Measurements from ENCODE around the gene MGLL.

MGLL gene

DNA sequence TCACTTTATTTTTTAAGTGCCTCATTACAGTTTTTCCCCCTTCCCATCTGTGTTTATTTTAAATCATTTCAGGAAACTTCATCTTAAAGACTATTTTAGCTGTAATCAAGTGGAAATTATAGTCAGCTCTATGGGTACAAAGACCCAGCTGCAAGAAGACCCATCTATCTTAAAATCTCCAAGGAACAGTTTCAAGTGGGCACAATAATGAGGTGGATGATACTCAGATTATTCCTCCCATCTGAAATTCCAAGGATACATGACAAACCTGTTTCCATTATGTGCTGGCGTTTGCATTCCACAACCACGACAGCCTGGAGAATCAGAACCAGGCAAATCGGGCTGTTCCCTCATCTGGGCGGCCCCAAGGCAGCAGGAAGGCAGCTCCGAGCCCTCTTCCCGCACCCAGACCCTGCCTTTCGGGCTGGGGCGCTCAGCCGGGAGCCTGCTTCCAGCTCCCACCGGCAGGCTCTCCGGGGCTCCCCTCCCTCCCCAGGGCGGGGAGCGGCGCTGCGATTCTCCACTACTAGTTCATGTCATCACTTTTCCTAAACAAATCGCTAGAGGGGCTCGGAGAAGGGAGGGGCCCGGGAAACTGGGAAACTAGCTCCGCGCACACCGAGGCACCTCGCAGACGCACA lies at the start of gene MGLL:
Gene MGLL (minus strand): TSS at position 475 of the 641 bp plus-strand sequence. CDS start 197 bp downstream, at position 278.
- no peak for FAIRE-seq
- peak; percentile 39 for DNase-seq (ENCODE audit: low spot score)

DNA sequence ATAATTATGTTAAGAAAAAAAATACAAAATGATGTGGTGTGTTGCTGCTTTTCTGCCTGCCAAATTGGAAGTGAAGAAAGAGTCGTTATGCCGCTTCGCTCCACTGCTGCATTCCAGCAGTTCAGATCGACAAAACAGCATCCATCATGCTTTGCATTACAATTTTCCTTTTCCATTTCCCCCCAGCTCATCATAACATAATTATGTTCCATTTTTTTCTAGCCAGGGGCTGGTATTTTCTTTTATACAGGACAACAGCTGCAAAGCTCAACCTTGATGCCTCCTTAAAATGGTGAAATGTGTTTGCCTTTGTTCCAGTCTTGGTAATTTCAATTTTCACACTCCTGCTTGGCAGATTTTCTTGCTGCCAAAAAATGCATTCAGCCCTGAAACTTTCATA lies 47.8 kb upstream of the MGLL start:
- FAIRE-seq (no peak), DNase-seq (ENCODE audit: low spot score) (no peak)

DNA sequence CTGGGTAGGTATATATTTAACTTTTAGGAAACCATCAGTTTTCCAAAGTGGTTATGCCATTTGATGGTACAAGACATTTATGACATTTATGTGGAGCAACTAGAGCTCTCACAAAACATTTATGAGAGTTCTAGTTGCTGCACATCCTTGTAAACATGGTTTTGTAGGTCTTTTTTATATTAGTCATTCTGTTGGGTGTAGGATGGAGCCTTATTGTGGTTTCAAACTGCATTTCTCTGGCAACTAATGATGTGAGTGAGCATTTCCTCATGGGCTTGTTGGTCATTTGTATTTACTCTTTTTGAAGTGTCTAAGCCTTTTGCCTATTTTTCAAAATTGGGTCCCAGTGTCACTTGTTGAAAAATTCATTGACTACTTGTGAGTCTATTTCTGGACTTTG lies 45.7 kb upstream of the MGLL start:
- DNase-seq (ENCODE audit: low spot score) (no peak), FAIRE-seq (no peak)

DNA sequence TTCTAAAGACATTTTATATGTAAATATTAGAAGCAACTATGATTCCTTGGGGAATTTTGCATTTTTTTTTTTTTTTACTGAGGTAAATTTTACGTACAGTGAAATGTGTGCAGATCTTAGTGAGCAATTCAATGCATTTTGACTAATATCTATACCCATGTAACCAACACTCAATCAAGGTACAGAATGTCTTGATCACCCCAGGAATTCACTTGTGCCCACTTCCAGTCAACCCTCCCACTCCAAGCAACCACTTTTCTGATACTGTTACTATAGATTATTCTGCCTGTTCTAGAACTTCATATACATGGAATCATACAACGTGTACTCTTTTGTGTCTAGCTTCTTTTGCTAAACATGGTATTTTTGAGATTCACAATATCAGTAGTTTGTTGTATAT lies 45.1 kb upstream of the MGLL start:
- DNase-seq (ENCODE audit: low spot score) (no peak), FAIRE-seq (no peak)

DNA sequence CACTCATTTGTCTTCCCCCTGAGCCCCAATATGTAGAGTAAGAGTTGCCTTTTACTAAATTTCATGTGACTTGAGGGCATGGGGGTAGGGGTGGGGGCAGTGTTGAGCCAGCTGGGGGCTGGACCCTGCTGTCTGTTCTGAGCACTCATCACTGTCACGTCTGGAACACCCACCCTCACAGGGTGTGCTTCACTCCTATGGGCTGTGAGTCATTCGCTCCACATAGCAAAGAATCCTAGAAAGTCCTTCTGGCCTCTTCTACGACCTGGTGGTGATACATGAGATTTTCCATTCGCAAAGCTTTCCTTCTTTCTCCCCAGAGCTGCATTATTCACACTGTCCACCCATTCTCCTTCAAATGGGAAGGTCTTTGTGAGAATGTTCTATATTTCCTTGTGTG lies 43.6 kb upstream of the MGLL start:
- FAIRE-seq = no peak
- DNase-seq (ENCODE audit: low spot score) = peak; percentile 21

DNA sequence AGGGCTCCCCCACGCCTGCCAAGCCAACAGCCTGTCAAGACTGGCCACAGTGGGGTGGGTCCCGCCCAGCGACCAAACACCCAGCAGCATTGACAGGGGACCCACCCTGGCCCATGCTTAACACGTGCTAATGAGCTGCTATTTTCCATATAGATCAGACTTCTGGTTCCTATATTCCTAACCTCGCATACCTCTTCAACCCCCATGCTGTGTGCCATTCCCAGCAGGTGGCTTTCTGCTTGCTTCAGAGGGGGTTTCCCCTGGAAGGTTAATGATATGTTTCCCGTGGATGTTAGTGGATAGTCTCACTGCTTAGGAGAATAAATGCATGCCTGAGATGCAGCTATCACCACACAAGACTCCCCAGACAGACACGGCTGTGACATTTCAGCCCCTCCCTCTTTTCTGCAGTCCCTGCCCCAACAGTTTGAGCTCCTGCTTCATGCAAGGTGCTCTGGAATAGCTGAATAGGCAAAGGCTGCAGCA lies 37.9 kb upstream of the MGLL start:
- FAIRE-seq (no peak), DNase-seq (ENCODE audit: low spot score) (no peak)

DNA sequence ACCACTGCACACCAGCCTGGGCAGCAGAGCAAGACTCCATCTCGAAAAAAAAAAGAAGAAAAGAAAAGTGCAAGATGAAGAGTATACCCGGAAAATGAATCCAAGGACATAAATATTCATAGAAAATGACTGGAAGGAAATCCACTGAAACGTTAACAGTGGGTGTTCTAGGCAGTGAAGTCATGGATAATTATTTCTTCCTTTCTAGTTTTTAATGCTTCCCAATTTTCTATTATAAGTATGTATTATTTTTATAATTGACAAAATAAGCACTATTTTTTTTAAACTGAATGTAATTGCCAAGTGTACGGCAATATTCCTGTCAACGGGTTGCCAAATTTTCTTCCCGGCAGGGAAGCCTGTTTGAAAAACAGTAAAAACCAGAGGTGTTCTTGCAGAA lies 37.4 kb upstream of the MGLL start:
- FAIRE-seq (no peak), DNase-seq (ENCODE audit: low spot score) (no peak)

DNA sequence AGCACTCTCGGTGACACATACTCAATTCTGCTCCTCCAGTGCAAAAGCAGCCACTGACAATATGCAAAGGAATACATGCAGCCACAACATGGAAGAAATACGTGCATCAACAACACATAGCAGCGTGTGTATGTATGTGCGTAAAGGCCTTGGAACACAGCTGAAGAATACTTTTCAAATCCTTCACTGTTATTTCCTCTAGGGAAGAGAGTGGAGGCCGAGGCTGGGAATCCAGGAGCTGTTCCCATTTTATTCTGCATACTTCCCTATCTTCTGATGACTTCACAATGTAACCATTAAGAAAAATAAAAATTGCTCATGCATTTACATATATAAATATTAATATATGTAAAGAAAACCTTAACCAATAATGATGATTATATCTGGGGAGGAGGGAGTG lies 36.6 kb upstream of the MGLL start:
- no peak for FAIRE-seq
- no peak for DNase-seq (ENCODE audit: low spot score)

DNA sequence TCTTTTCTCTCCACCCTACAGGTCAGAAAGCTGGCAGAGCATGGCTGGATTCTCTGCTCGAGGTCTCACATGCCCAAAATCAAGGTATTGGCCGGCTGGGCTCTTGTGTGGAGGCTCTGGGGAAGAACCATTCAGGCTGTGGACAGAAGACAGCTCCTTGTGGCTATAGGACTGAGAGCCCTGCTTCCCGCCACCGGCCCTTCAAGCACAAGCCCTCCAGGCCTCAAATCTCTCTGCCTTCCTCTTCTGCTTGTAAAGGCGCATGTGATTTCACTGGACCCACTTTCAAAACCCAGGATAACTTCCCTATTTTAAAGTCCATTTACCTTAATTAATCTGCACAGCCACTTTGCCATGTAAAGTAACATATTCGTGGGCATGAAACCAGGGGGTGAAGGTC lies 36.2 kb upstream of the MGLL start:
- FAIRE-seq (no peak), DNase-seq (ENCODE audit: low spot score) (no peak)

DNA sequence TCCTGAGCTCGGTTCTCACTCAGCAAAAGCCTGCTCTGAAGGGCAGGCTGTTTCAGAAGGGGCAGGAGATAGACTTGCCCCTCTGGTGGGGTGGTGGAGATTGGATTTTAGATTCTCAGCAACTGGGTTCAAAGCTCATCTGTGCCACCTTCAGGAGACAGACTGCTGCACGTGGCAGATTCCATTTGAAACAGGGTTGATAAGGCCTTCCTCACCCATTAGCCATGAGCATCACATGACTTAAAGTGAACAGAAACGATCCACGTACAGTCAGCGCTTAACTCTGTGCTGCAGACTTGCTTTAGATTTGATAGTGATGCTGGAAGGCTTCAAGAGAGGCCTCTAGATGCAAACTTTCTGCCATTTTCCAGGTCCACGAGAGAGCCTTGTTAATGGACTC lies 35.0 kb upstream of the MGLL start:
- FAIRE-seq (no peak), DNase-seq (ENCODE audit: low spot score) (no peak)

DNA sequence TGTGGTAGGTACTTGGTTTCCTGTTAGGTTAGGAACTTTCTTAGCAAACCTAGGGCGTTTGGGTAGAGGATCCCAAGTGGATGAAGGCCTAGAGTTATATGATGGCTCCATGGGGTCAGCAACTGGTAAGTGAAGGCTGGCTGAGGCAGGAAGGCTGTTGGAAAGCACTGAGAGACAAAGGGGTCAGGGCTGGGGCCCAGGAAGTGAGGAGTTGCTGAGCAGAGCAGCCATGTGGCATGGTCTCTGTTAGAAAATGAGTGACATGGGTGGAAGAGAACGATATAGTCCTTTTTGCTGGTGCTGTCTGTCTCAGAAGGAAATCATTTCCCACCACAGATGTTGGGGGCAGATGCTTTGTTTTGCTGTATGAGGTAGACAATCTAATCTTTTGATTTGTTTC lies 34.5 kb upstream of the MGLL start:
- no peak for DNase-seq (ENCODE audit: low spot score)

DNA sequence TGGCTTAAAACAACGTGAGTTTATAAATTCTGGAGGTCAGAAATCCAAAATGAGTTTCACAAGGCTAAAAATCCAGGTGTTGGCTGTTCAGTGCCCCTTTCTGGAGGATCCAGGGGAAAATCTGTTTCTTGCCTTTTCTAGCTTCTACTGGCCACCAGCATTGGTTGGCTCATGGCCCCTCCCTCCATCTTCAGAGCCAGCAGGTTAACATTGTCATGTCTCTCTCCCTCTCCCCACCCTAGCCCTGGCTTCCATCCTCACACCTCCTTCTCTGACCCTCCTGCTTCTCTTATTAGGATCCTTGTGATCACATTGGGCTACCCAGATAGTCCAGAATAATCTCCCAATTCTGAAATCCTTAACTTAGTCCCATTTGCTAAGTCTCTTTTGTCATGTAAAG lies 32.9 kb upstream of the MGLL start:
- FAIRE-seq (no peak), DNase-seq (ENCODE audit: low spot score) (no peak)

More for the DNA sequence above, 34.5 kb upstream of the MGLL start:
- FAIRE-seq = no peak

DNA sequence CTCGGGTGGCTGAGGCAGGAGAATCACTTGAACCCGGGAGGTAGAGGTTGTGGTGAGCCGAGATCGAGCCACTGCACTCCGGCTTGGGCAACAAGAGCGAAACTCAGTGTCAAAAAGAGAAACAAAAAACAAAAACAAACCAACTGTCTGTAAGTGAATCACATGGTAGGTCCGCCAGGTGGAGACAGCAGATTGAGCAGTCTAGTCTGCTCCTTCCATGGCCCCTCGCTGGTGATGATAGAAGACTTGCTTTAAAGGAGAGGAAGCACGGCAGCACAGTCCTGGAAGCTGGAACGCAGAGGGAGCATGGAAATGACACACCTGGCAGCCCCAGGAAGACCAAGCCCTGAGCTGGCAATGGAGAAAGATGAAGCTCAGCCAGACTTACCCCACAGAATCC lies 31.4 kb upstream of the MGLL start:
- DNase-seq (ENCODE audit: low spot score) = no peak
- no peak for FAIRE-seq

DNA sequence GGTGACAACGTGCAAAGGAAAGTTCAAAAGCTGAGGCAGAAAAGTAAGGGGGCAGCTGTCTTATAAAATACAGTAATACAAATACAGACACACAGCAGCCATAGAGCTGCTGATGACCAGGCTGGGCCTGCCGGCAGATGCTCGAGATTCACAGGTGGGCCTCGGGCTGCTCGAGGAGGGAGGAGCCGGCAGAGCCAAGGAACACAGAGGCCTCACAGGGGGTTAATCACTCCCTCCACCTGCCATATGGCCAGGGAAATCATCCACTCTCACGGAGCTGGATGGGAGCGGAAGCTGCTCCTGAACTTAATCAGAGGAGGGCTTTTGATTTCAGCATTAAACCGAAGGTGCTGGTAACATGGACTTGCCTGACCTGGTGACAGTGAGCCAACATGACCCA lies 29.6 kb upstream of the MGLL start:
- FAIRE-seq = no peak
- no peak for DNase-seq (ENCODE audit: low spot score)

DNA sequence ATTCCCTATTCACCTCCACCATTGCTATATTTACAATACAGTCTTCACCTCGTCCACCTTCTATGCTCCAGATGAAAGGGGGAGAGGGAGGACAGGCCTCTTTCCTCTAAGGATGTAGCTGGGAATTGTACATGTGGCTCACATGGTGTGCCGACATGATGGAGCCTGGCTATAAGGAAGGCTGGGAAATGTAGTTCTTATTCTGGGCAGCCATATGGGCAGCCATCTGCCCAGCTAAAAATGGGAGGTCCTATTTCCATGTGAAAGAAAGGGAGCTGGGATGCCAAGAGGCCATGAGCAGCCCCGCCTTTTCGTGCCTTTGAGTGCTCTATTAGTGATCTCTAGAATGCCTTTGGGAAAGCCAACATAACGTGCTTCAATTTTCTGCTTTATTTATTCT lies 27.1 kb upstream of the MGLL start:
- DNase-seq (ENCODE audit: low spot score) (no peak), FAIRE-seq (no peak)

DNA sequence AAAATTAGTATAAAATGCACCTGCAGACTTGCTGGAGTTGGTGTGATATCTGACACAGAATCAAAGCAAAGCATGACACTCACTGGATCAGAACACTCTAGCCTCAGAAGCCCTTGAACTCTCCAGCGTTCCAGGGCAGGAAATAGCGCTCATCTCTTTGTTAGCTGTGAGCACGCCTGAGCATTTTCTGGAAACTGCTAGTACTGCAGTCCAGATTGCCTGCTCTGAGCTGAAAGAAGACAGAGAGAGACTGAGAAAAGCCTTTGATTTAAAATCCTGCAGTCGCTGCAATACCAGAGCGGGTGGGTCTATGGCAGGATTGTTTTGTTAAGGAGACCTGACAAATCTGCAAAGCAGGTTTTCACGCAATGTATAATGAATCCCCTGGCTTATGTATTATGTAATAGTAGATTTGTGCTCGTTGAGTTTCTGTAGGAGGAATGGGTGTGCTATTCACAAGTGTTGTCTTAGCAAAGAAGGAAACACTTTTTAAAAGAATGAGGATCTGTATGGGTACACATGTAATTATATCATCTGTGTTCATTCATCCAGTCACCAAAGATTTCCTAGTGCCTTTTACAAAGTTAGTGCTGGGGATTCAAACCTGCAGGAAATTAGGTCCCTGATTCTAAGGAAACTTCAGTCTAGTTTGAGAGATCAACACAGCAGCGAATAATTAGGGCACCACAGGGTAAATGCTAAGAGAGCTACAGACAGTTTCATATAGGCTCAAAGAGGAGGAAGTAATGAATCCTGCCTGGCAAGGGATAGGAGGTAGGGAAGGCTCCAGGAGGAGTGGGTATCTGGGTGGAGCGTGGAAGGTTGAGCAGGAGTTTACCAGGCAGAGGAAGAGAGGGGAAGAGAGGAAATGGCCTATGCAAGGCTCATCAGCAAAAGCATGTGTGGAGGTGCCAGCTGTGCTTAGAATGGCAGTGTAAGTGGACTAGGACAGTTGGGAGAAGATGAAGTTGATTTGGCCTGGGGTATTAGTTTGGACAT lies 26.1 kb upstream of the MGLL start:
- FAIRE-seq = no peak

DNA sequence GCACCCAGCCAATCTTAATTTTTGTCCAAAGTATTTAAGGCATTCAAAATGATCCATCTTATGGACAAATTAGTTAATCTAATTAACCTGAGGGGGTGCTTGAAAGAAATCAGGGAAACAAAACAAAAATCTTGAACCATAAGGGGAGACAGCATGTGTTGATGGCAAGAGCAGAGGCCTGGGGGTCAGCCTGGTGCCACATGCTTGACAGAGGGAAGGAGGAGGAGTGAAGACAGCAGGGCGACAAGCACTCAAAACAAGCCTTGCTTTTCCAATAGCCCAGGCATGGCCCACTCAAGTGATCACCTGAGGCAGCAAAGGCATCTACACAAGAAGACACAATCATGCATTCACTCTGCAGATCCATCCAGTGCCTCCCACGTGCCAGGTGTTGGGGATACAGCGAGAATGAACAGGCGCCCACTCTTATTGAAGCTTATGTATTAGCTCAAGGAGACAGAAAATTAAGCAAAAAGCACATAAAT lies 25.0 kb upstream of the MGLL start:
- FAIRE-seq (no peak), DNase-seq (ENCODE audit: low spot score) (no peak)

More for the DNA sequence above, 26.1 kb upstream of the MGLL start:
- no peak for DNase-seq (ENCODE audit: low spot score)

DNA sequence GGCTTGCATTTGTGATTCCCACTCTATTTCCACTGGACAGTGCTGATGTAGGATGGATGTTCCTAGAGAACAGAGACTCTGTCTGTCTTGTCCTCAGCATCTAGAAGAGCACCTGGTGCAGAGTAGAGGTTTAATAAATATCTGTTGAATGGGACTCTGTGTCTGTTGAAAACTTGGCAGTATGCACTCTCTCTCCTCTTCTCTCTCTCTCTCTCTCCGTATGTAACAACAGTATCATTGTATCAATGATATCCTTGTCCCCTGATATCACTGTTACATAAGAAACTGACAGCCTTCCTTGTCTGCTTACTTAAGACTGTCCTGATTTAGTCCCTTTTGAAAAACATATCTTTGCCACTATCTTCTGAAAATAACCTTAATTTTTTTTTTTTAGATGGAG lies 24.3 kb upstream of the MGLL start:
- no peak for DNase-seq (ENCODE audit: low spot score)
- FAIRE-seq = no peak

DNA sequence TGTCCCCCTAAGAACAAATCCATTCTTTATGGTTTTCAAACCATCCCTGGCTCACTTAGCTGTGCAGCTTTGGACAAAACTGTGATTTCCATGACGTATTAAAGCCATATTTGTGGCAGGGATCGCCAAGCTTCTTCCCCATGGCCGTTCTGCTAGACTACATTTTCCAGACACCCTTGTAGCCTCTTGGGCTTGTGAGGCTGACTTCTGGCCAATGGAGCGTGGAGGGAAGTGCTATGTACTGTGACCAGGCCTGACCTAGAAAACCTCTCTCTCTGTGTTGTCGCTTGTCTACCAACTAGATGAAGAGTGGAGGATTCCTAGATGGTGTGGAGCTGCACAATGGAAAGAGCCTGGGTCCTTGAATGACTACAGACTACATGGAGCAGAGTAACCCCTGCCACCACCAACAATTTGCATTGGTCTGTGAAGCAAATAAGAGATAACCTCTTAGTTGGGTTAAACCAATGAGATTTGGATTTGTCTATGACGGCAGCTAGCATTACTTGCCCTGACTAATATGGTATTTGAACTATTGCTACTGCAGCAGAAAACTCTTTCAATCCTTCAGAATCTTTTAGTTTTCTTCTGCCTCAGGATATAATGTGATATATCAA lies 22.1 kb upstream of the MGLL start:
- peak; percentile 86 for FAIRE-seq
- DNase-seq (ENCODE audit: low spot score) = peak; percentile 52

DNA sequence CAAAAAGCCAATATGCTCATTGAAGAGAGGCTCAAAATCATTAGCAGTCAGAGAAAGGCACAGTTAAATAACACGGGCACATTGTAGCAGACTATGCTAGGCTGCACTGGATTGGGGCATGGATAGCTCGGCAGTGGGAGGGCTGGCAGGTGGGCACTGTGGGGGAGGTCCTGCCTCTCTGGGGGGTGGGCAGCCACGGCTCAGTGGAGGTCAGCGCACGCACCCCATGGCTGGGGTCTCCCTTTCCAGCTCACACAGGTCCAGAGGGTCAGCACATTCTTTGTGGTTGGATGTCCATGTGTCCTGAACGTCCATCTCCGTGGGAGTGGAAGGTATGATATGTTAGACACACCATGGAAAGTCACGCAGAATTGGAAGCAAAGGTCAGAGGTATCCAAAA lies 18.4 kb upstream of the MGLL start:
- no peak for FAIRE-seq
- no peak for DNase-seq (ENCODE audit: low spot score)

DNA sequence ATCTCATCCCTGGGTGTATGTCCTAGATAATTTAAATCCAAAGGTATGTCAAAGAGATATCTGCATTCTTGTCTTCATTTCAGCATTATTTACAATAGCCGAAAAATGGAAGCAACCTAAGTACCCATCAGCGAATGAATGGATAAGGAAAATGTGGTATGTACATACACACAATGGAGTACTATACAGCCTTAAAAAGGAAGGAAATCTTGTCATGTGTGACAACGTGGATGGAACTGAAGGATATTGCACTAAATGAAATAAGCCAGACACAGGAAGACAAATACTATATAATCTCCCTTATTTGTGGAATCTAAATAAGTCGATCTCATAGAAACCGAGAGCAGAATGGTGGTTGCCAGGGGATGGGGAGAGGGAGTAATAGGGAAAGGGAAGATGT lies 16.8 kb upstream of the MGLL start:
- no peak for FAIRE-seq
- no peak for DNase-seq (ENCODE audit: low spot score)

Measured in RCC 7860 (cell line).